K562 (cell line): ENCODE data around the gene FAM227B. TPM values are rescaled to one million over a fixed set of nuclear protein-coding genes. Genes with fewer than 3 reads are reported as not detected.
"Not testable (repeated sequence)": the region's sequence is repeated elsewhere in the genome, so short reads cannot be mapped to it uniquely, and the experiment has no call there.

Experiments used
- ATAC-seq: fragments of 200-7000 bp; cut with Tn5 transposase; 3 replicates; pipeline ENCODE4 v1.9.1; 2020; ENCODE audit warnings: moderate library complexity
- BruUV-seq: library from RNA; stranded (reverse); fragments of 400-500 nt; replicated peaks from 2 replicates; lab custom pipeline; 2021; lab: Mats Ljungman, UMichigan
- CTCF ChIA-PET: fragments of 300-600 bp; formaldehyde crosslinking; extraction: SDS; loops from one replicate; lab custom pipeline; 2021; ENCODE audit warnings: low intra/inter-chr PET ratio; lab: Yijun Ruan, JAX
- POLR2A ChIA-PET: fragments of 300-600, 350-650 bp; sonication (Branson Sonifier 250); formaldehyde crosslinking; extraction: SDS; loops from one replicate; lab custom pipeline; 2021; ENCODE audit warnings: antibody characterized with exemption, inconsistent platforms; lab: Yijun Ruan, JAX
- DNase-seq, 4 experiments: peaks; one replicate each; pipeline versions ENCODE4 v3.0.0 to v3.0.0-alpha.2; 2011 to 2018; ENCODE audit warnings: low spot score in 3 of 4, mixed read lengths in 3 of 4; ENCODE audit errors: extremely low read depth in 1 of 4
- FAIRE-seq: peaks from 2 replicates; lab custom pipeline; 2011; peaks lifted over from hg19 to GRCh38; lab: Jason Lieb, UNC
- H2AFZ ChIP-seq: 2 replicates; pipeline ENCODE4 v1.6.0; 2011; ENCODE audit warnings: low read depth, low read length, control low read depth, inconsistent platforms
- H3K27ac ChIP-seq: fragments of 200-600 bp; 3 replicates; pipeline ENCODE4 v1.8.0; 2011; ENCODE audit warnings: low read depth, mild to moderate bottlenecking, control low read depth, inconsistent platforms, low read length, moderate library complexity, mixed read lengths; ENCODE audit errors: extremely low read depth
- H3K27me3 ChIP-seq, 2 experiments: fragments of 300-600 bp in 1 of 2; 2 replicates in 1 of 2; 3 replicates in 1 of 2; pipeline versions ENCODE4 v1.6.0 to v1.8.0; 2011; ENCODE audit warnings: inconsistent platforms in 2 of 2, low read length in 2 of 2, mild to moderate bottlenecking in 1 of 2, mixed read lengths in 1 of 2, moderate library complexity in 1 of 2; ENCODE audit not compliant: control insufficient read depth in 2 of 2, insufficient read depth in 2 of 2
- H3K36me3 ChIP-seq: fragments of 300-600 bp; 3 replicates; pipeline ENCODE4 v1.8.0; 2011; ENCODE audit warnings: mild to moderate bottlenecking, low read length, inconsistent platforms; ENCODE audit not compliant: control insufficient read depth, insufficient read depth
- H3K4me1 ChIP-seq, 2 experiments: fragments of 200-600 bp in 1 of 2; replicated peaks in 1 of 2; 2 replicates in 1 of 2; 3 replicates in 1 of 2; pipeline versions ENCODE4 v1.5.1 to v1.8.0; 2011; ENCODE audit warnings: inconsistent platforms in 2 of 2, low read length in 2 of 2, mild to moderate bottlenecking in 1 of 2, mixed read lengths in 1 of 2, moderate library complexity in 1 of 2; ENCODE audit not compliant: control insufficient read depth in 2 of 2, insufficient read depth in 2 of 2
- H3K4me2 ChIP-seq: 2 replicates; pipeline ENCODE4 v1.6.1; 2011; ENCODE audit warnings: low read length, control low read depth, inconsistent platforms, mixed read lengths; ENCODE audit not compliant: insufficient read depth
- H3K4me3 ChIP-seq: fragments of 200-600 bp; sonication (generic), shearing (Covaris generic); 2 replicates; pipeline ENCODE4 v1.5.1; 2016; ENCODE audit warnings: control low read depth, inconsistent platforms
- H3K79me2 ChIP-seq: fragments of 200-600 bp; 3 replicates; pipeline ENCODE4 v1.8.0; 2011; ENCODE audit warnings: low read length, inconsistent platforms; ENCODE audit not compliant: control insufficient read depth, insufficient read depth
- H3K9ac ChIP-seq, 2 experiments: 2 replicates each; pipeline versions ENCODE4 v1.6.0 to v1.6.1; 2011; ENCODE audit warnings: low read depth in 2 of 2, low read length in 2 of 2, control low read depth in 1 of 2, inconsistent platforms in 1 of 2, mild to moderate bottlenecking in 1 of 2, mixed read lengths in 1 of 2; ENCODE audit not compliant: insufficient read depth in 1 of 2
- H3K9me1 ChIP-seq: one replicate; pipeline ENCODE4 v1.6.0; 2011; ENCODE audit warnings: inconsistent platforms, mild to moderate bottlenecking, low read length, moderate library complexity; ENCODE audit not compliant: control insufficient read depth, insufficient read depth
- H3K9me3 ChIP-seq: replicated peaks from 2 replicates; pipeline ENCODE4 v1.5.1; 2011; ENCODE audit warnings: low read depth, low read length, inconsistent platforms; ENCODE audit not compliant: control insufficient read depth, insufficient read depth
- H4K20me1 ChIP-seq: replicated peaks from 2 replicates; pipeline ENCODE4 v1.6.1; 2011; ENCODE audit warnings: low read length, inconsistent platforms, mixed read lengths; ENCODE audit not compliant: control insufficient read depth, insufficient read depth
- CHAMP1 ChIP-seq: fragments of 450-650 bp; IDR thresholded peaks from 2 replicates; pipeline ENCODE4 v1.6.1; 2016; ENCODE audit warnings: mild to moderate bottlenecking
- HLTF ChIP-seq: fragments of 450-650 bp; IDR thresholded peaks from 2 replicates; pipeline ENCODE4 v1.6.1; 2016
- WGBS: fragments of 100-300 bp; shearing (Covaris generic); methylation state at CpG from one replicate; pipeline ENCODE4 v1.1.6; 2016; ENCODE audit warnings: low coverage, mixed read lengths; ENCODE audit not compliant: insufficient coverage; ENCODE audit errors: missing lambda C conversion rate; 5-methylcytosine and 5-hydroxymethylcytosine counted together
- in situ Hi-C: fragments of 300-500 bp; cut with MboI; formaldehyde crosslinking; loops from 4 replicates; pipeline ENCODE4 v1.15.0; 2018; ENCODE audit warnings: inconsistent platforms, mixed read lengths
- intact Hi-C: fragments of 100-400 bp; cut with micrococcal nuclease; formaldehyde crosslinking; loops from 2 replicates; pipeline ENCODE4 v1.14.2; 2022
- polyA plus RNA-seq, 8 experiments: library from polyadenylated mRNA; depleted of rRNA in 4 of 8; stranded (reverse) in 5 of 8; unstranded in 3 of 8; fragments of >200 nt; fragmentation: Nextera tagmentation in 2 of 8; fragmentation: Illumina TruSeq in 1 of 8; extraction: Ambion mirVana in 2 of 8; extraction: Trizol in 1 of 8; gene quantifications; 2 replicates each; pipeline versions ENCODE4 v1.2.1 to v1.2.3, GENCODE V29; 2011 to 2014; ENCODE audit warnings: inconsistent platforms in 1 of 8, missing spikeins in 1 of 8
- total RNA-seq, 7 experiments: library from RNA; depleted of rRNA in 6 of 7; stranded (reverse); fragments of >200 nt in 6 of 7; fragmentation: Illumina TruSeq in 2 of 7; extraction: Trizol in 2 of 7; gene quantifications; 2 replicates each; pipeline versions ENCODE4 v1.2.1 to v1.2.3, GENCODE V29; 2011 to 2021; ENCODE audit warnings: low replicate concordance in 1 of 7

The FAM227B gene
- total and polyA plus RNA-seq, 9 of the 15 experiments (the other 6 are each of a cell fraction or from before 2014, with no cell fraction given): 5.1 to 12.5 (median 11.2) TPM

DNA sequence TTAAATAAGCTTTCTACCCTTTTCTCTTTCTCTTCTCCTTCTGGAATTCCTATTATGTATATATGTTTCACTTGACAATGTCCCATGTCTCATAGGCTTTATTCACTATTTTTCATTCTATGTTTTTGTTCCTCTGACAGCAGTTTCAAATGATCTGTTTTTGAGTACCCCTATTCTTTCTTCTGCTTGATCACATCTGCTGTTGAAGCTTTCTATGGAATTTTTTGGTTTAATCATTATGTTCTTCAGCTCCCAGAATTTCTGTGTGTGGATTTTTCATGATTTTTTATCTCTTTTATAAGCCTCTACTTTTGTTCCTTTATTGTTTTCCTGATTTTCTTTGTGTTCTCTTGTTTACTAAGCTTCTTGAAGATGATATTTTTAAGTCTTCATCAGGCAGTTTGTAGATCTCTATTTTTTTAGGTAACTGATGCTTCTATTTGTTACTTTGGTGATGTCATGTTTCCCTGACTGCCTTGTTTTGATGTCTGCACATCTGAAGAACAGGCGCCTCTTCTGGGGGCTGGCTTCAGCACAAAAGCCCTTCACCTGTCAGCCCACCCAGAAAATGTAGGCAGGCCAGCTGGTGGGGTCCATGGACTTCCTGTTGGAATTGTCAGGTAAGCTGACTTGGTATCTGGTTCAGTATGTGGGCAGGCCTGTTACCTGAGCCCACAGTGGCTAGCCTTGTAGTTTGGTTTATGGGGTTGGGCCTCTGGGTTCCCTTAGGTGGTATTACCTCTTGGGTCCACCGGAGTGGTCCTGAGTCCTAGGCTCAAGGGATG is 15.8 kb downstream of the FAM227B start:
- Histone ChIP-seq H3K27ac (no peak overlapping the region), H3K9me1 (no peaks in the 10 kb centered on the region), H4K20me1 (no peaks in the 10 kb centered on the region), H3K9ac (no peak overlapping the region), H3K9me3 (no peaks in the 10 kb centered on the region), H3K4me3 (no peak overlapping the region), H3K79me2 (no peaks in the 10 kb centered on the region), H3K36me3 (no peaks in the 10 kb centered on the region), H3K4me2 (no peak overlapping the region), H3K27me3 (no peaks in the 10 kb centered on the region), H2AFZ (no peak overlapping the region), H3K4me1 (no peaks in the 10 kb centered on the region)
- no TSS peak for BruUV-seq
- 0 out of 2 replicates have a peak, but pooled peaks have one; percentile 42 for TF ChIP-seq HLTF
- TF ChIP-seq CHAMP1: no peak
- 60% methylated on average over 2 of the region's 2 CpGs for WGBS
- in situ Hi-C loops: no loop called here
- ChIA-PET CTCF (no interaction called here), POLR2A (no interaction called here)
- DNase-seq (no peak), FAIRE-seq (no peak), ATAC-seq (no peak)
- intact Hi-C loops: no loop called here

GRCh38 chr15:49592829-49593316 is 27.7 kb downstream of the FAM227B start:
- peak in 1 of 4 experiments; percentile 4 for DNase-seq
- FAIRE-seq, BruUV-seq, H3K4me2 ChIP-seq, H3K79me2 ChIP-seq, ATAC-seq, CTCF ChIA-PET, H2AFZ ChIP-seq, H3K9me3 ChIP-seq, POLR2A ChIA-PET, H3K4me1 ChIP-seq, in situ Hi-C loops, H3K27me3 ChIP-seq, H3K9ac ChIP-seq, H3K27ac ChIP-seq, intact Hi-C loops, H3K9me1 ChIP-seq, H3K36me3 ChIP-seq, H3K4me3 ChIP-seq, H4K20me1 ChIP-seq: not testable (repeated sequence)
- 38% methylated on average over 10 of the region's 12 CpGs for WGBS
